ENCODE results near the gene HORMAD1. TPM values are rescaled to one million over a fixed set of nuclear protein-coding genes. Genes with fewer than 3 reads are reported as not detected.
A peak's percentile ranks its signal among the peaks of the same experiment; 100 is the strongest.

Gene HORMAD1
- total RNA-seq, 4 donors from 2014 or later, result 6.7 to 11.3 (median 8.4) TPM; not detected in 1

GRCh38 chr1:150696995-150697927 lies 23.4 kb downstream of the HORMAD1 start, which contains the start of gene GOLPH3L:
GOLPH3L (minus strand) TSS chr1:150697154; CDS start chr1:150694838, 2,316 bp downstream.
- peaks cover 25% of the 10 kb centered on the region for H3K4me1 ChIP-seq
- 2% methylated on average over 18 of the region's 18 CpGs for WGBS
- H3K27me3 ChIP-seq, result no peaks in the 10 kb centered on the region
- H3K36me3 ChIP-seq, result peaks cover 21% of the 10 kb centered on the region
- peak within 1 kb of the TSS; percentile 54 for H3K4me3 ChIP-seq
- peak within 1 kb of the TSS; percentile 30 for H3K27ac ChIP-seq
- H3K9me3 ChIP-seq, result no peaks in the 10 kb centered on the region
- peak in 1 of 2 donors; percentile 54 for TF ChIP-seq POLR2A (IDR thresholded peaks at IDR 0.05)
- peak in 2 of 3 donors; percentile 45 to 69 for TF ChIP-seq POLR2AphosphoS5 (IDR thresholded peaks at IDR 0.05)
- TF ChIP-seq EP300 (IDR thresholded peaks at IDR 0.05), result no peak
- peak; percentile 95 for DNase-seq (ENCODE audit: low spot score in 2 of 2)

- H3K27ac ChIP-seq, result peak overlapping the region; percentile 30
- peaks cover 25% of the 10 kb centered on the region for H3K4me1 ChIP-seq
- peak overlapping the region; percentile 54 for H3K4me3 ChIP-seq
- 0% methylated on average over 6 of the region's 6 CpGs for WGBS
- DNase-seq (ENCODE audit: low spot score in 2 of 2), result no peak
- no peaks in the 10 kb centered on the region for H3K27me3 ChIP-seq
- TF ChIP-seq POLR2AphosphoS5 (IDR thresholded peaks at IDR 0.05), result no peak
- no peak for TF ChIP-seq EP300 (IDR thresholded peaks at IDR 0.05)
- TF ChIP-seq CTCF (IDR thresholded peaks at IDR 0.05), result no peak
- TF ChIP-seq POLR2A (IDR thresholded peaks at IDR 0.05), result no peak
- H3K36me3 ChIP-seq, result peaks cover 23% of the 10 kb centered on the region
- no peaks in the 10 kb centered on the region for H3K9me3 ChIP-seq
These were observed 24.1 kb downstream of the HORMAD1 start for GRCh38 chr1:150696590-150696989.

GRCh38 chr1:150696162-150696561 lies 24.5 kb downstream of the HORMAD1 start:
- Histone ChIP-seq H3K4me1 (peaks cover 25% of the 10 kb centered on the region), H3K9me3 (no peaks in the 10 kb centered on the region), H3K27me3 (no peaks in the 10 kb centered on the region), H3K4me3 (peak overlapping the region; percentile 54), H3K36me3 (peaks cover 23% of the 10 kb centered on the region), H3K27ac (peak overlapping the region; percentile 1)
- no peak for DNase-seq (ENCODE audit: low spot score in 2 of 2)
- TF ChIP-seq CTCF (IDR thresholded peaks at IDR 0.05) (no peak), POLR2A (IDR thresholded peaks at IDR 0.05) (no peak), EP300 (IDR thresholded peaks at IDR 0.05) (no peak)
- 20% methylated on average over 1 of the region's 1 CpG for WGBS

- DNase-seq (ENCODE audit: low spot score in 2 of 2), result no peak
- Histone ChIP-seq H3K36me3 (peaks cover 23% of the 10 kb centered on the region), H3K9me3 (no peaks in the 10 kb centered on the region), H3K4me1 (peaks cover 25% of the 10 kb centered on the region), H3K27ac (no peak overlapping the region), H3K27me3 (no peaks in the 10 kb centered on the region), H3K4me3 (peak overlapping the region; percentile 54)
- 65% methylated on average over 4 of the region's 4 CpGs for WGBS
- TF ChIP-seq POLR2AphosphoS5 (IDR thresholded peaks at IDR 0.05) (no peak), POLR2A (IDR thresholded peaks at IDR 0.05) (no peak), EP300 (IDR thresholded peaks at IDR 0.05) (no peak), CTCF (IDR thresholded peaks at IDR 0.05) (no peak)
These were observed 25.1 kb downstream of the HORMAD1 start for GRCh38 chr1:150695561-150695960.

GRCh38 chr1:150692720-150693119 lies 28.0 kb downstream of the HORMAD1 start:
- WGBS, result 71% methylated on average over 3 of the region's 3 CpGs
- H3K27ac ChIP-seq, result no peak overlapping the region
- DNase-seq (ENCODE audit: low spot score in 2 of 2), result no peak
- peaks cover 30% of the 10 kb centered on the region for H3K36me3 ChIP-seq
- TF ChIP-seq EP300 (IDR thresholded peaks at IDR 0.05) (no peak), POLR2A (IDR thresholded peaks at IDR 0.05) (no peak), POLR2AphosphoS5 (IDR thresholded peaks at IDR 0.05) (no peak), CTCF (IDR thresholded peaks at IDR 0.05) (no peak)
- no peaks in the 10 kb centered on the region for H3K27me3 ChIP-seq
- peaks cover 22% of the 10 kb centered on the region for H3K4me1 ChIP-seq
- H3K9me3 ChIP-seq, result no peaks in the 10 kb centered on the region
- H3K4me3 ChIP-seq, result no peak overlapping the region
